TTC549 (cell line): Measurements from ENCODE around the gene TENM4.

Experiments used
- FAIRE-seq: peaks from 2 replicates; lab custom pipeline; 2012; peaks lifted over from hg19 to GRCh38; lab: Jason Lieb, UNC

TENM4 gene

DNA sequence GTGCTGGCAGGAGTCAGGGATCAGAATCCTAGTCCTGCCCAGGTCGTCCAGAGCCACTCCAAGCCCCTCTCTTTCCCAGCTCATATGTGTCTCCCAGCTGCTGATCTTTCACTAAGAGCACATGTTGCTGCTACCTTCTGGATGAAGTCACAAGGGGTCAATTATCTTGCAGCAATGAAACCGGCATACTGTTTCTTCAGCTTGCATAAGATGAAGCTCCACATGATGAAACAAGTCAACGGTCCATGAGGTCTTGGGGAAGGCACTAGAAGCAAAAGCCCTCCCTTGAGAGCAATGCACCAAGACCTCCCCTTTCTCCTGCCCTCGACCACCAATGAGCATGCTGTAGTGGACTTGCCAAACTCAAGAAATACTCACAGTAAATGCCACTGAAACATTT, 148.9 kb downstream of the TENM4 start:
- FAIRE-seq, result no peak

GRCh38 chr11:79290761-79291160, 150.1 kb downstream of the TENM4 start:
- FAIRE-seq, result no peak

- FAIRE-seq, result no peak
These were observed 152.9 kb downstream of the TENM4 start for GRCh38 chr11:79287952-79288351.

GRCh38 chr11:79285756-79286155, 155.1 kb downstream of the TENM4 start:
- FAIRE-seq, result no peak

GRCh38 chr11:79276736-79277325, 164.0 kb downstream of the TENM4 start:
- FAIRE-seq, result no peak

DNA sequence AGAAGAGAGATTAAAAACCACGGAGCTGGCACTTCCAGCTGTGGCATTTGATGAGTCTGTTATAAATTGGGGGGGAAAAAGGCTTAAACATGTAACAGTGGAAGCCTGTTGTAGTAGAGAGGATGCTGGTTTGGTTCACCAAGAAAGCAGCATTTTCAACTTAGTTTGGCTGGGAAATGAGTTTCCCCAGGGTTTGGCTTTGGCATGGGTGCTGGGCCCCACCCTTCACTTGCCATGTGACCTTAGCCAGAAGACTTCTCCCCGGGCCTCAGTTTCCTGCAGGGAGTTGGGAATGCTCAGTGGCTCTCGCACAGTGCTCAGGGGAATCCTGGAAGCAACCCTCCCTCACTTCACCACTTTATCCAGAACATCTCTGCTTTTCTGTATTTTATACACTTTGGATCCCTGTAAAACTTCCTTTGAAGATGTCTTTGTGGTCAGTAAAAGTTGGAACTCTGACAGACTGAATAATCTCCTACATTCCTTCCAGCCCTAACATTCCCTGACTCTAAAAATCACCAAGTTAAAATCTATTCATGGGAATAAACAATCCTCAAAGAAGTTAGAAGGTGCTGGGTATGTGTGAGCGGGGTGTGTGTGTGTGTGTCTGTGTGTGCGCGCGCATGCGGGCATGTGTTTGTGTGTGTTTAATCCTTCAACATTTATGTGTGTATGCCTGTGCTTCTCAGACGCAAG, 166.0 kb downstream of the TENM4 start:
- FAIRE-seq, result no peak

DNA sequence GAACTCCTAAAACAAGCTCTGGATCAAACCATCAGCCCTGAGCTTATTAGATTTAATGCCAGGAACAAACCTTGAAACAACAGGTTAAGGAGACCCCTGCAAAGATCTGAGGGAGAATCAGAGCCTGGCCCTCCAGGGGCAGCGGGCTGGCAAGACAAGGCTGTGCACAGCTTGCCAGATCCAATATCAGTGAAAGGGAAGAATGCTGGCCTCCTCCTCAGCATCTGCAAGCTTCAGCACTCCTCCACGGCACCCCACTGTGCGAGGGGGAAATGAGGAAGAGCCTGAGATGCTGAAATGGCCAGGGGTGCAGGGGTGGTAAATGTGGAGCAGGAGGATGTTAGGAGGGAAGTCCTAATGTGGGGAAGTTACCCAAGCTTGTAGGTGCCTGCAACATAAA, 167.0 kb downstream of the TENM4 start:
- FAIRE-seq, result no peak

DNA sequence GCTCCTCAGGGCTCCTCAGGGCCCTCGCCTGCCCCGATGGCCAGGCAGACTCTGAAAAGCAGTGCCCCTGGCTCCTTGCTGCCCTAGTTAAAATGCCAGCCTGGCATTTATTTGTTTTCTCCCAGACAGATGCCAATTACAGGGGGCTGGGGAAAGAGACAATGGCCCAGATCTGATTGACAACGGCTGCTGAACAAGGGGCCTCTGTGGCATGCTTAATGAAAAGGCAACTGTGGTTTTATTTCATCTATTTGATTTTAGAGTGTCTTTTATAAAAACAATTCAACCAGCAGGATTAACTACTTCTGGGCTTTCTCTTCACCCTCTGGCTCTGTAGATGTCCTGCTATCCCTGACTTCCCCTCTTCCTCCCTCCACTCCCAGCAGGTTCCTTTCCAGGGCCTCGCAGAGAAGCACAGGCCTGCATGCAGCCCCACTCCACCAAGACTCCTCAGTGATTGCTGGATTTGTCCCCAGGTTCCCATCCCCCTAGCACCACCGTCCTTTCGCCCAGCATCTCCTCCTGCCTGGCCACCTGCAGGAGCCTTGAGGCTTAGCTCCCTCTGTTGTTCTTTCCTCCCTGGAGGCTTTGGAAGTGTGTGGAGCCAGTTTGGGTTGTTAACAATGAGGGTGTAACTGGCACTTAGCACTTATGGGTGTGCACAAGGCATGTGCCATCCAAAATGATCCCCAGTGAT, 171.1 kb downstream of the TENM4 start:
- FAIRE-seq, result no peak

DNA sequence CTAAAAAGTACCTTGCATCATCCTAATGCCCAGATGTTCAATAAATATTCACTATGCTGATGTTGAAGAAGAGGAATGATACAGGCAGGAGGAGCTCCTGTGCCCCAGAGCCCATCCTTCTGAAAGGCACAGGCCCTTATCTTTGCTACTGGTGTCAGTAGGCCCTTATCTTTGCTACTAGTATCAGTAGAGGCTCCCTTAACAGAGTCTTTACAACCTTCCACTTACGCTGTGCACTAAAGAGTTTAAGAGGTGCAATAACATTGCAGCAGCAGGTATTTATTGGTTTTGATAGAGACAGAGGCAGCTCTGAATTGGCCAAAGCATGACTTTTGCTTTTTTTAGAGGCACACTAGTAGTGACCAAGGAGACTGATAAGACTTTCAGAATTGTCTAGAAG, 174.4 kb downstream of the TENM4 start:
- FAIRE-seq, result no peak

DNA sequence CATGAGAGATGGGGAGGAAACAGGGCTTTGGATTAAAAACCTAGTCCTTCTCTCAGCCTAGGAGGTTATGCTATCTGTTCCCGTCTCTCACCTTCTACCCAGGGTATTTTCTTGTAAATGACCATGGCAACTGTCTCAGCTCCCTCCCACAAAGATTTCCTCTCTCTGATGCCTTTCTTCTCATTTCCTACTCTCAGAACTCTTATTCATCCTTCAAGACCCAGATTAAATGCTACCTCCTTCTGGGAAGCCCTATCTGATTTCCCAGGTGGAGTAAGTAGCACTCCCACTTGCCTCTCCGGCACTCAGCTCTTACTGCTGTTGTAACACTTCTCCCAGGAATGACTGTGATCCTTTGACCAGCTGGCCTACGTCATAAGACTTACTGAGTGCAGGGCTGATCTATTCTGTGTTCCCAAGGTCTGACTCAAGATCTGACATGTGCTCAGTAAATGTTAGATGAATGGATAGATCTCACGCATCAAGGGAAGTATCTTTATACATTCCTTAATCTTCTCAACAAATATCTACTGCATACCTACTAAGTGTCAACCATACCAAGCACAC, 175.0 kb downstream of the TENM4 start:
- no peak for FAIRE-seq

DNA sequence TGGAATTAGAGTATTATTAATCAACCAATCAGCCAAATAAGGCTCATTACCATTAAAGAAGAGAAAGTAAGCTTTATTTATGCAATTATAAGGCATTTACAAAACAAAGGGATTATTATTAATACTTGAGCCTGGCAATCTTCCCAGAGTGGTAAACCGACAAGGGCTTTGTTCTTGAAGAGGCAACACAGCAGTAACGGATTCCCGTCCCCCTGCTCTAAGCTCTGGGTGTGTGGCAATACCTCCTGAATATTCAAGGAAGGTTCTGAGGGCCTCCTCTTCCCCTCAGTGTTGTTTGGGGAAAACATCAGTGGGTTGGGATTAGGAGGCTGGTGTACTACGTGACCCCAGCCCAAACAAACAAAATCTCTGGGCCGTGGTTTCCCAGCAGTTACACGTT, 176.5 kb downstream of the TENM4 start:
- FAIRE-seq, result no peak

DNA sequence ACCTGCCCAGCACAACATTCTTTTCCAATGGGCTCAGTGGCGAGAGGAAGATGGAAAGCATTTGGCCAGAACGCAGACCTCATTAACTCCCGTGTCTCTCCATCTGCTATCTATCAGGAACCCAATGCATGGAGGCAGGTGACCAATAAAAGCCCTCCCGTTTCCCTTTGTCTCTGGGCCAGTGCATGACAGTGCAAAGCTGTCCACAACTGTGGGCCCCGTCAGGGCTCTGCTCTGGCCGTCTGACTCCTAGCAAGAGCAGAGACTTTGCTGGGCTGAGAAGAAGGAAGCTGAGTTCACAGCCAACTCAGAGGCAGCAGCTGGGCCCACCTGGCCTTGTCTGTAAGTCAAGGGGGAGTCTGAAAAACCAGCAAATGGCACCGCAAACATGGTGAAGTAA, 177.8 kb downstream of the TENM4 start:
- no peak for FAIRE-seq

GRCh38 chr11:79262221-79262620, 178.6 kb downstream of the TENM4 start:
- FAIRE-seq, result no peak

DNA sequence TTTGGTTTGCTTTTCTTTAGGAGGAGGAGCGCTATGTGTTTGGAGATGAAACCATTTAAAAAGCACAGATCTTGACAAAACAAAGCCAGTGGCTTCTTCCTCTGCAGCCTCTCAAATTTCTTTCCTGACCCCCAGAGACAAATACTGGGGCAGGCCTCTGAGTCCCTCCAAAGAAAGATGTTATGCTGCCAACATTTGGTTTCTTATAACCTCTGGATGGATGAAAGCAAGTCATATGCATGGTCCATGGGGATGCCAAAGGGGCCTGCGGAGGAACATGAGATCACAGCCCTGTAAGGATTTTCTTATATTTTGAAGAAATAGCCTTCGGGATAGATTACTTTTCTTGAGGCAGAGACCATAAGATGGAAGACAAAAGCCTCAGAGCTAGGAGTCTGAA, 179.1 kb downstream of the TENM4 start:
- no peak for FAIRE-seq

- no peak for FAIRE-seq
These were observed 181.0 kb downstream of the TENM4 start for GRCh38 chr11:79259800-79260199.

GRCh38 chr11:79258576-79258975, 182.3 kb downstream of the TENM4 start:
- no peak for FAIRE-seq

GRCh38 chr11:79255965-79256364, 184.9 kb downstream of the TENM4 start:
- no peak for FAIRE-seq

DNA sequence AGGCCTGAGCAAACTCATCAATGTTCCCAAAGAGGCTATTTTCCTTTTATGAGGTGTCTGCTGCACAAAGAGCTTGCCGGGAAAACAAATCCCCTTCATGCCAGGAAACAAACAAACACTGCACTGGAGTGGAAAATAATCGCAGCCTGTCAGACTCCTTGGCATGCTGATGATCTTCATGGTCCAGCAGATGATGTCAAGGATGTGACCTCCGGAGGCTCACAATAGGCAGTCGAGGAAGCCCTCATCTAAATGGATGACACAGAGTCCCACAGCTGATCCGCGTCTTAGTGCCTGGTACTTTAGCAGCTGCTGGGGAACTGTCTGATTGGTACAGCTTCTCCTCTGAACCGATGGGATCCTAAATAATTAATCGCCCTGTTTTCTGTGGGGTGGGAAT, 187.6 kb downstream of the TENM4 start:
- no peak for FAIRE-seq

DNA sequence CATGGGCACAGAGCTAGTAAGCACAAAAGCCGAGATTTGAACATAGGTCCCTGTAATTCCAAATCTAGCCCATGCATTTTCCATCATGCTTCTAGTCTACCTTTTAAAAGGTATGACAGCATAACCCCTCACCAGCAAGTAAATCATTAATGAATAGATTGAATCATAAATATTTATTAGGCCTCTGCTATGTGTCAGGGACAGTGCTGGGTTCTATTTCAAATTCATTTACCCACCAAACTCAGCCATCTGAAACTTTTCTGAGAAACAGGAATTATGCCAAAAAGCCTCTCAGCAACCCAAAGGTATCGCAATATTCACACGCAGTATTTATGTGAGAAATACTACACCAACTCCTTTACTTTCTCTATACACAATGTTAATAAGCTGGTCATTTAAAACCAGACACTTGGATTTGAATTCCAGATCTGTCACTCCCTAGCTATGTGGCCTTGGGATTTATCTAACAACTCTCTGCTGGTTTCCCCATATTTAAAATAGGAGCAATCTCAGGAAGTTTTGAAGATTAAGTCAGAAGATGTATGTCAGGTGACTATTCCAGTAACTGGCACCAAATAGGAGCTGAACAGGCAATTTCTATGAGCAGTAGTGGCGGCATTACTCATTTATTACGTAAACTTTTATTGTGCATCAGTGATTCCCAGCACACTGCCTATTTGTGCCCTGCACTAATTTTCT, 191.4 kb downstream of the TENM4 start:
- no peak for FAIRE-seq

DNA sequence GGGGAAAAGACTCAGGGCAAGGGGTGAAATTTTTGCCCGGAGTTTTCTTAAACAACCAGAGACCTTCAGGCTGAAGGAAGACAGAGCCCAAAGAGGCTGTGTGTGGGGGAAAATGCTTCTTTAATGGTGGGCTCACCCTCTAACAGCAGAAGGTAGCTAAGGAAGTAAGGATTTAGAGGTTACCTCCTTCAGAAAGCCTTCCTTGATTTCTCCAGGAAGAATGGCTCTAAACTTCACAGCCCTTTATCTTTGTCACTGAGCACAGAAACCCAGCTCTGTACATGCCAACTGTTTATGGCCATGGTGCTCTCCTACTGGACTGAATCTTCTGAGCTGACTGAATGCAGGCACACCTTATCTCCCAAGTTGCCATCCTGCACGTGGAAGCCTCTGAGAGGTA, 196.0 kb downstream of the TENM4 start:
- no peak for FAIRE-seq

DNA sequence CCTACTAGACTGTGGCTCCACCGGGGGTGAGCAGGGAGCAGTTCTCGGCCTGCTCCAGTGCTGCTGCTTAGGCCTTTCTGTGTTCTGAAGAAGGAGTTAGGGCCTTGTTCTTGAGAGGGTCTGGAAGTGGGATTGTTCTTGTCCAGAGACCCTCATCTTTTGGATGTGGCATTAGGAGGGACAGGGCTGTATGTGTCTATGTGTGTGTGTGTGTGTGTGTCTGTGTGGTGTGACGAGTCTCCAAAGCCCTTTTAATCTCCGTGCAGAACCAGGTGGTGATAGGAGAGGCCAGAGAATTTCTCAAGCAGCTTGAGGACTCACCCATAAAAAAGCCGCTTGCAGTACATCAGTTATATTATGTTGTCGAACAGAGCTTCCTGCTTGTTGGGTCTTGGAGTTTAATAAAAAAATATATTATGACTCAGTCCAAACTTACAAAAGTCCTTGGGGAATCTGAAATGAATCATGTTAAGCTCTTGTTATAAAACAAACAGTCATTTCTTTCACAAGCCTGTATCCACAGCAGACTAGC, 196.5 kb downstream of the TENM4 start:
- no peak for FAIRE-seq

DNA sequence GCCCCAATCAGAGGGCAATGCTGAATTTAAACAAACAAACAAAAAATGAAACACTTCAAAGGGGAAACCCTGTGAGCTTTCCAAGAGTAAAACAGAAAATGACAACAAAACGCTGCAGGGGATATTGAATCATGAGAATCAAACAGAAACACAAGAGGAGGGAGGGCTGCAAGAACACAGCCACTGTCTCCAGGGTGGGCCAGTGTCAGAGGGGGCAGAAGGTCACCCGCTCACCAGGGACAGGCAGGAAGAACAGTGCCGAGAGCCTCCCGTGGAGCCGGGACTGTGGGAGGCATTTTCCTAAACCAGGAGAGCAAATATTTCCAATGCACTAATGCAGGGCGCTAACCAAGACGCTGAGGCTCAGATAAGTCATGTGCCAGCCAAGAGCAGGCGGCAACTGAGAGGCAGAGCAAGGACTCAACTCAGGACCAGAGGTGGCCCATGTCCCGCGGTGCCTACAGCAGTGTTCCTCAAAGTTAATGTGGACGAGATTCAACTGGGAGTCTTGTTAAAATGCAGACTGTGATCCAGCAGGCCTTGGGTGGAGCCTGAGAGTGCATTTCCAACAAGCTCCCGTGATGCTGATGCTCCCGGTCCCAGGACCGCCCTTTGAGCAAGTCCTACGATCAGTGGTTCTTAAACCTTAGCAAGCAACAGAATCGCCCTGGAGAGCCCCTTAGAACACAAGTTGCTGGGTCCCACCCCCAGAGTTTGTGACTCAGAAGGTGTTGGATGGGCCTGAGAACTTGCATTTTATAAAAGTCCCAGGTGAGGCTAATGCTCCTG, 197.2 kb downstream of the TENM4 start:
- FAIRE-seq, result no peak
